SKM-1 treated with dmso at 0.1 percent for 144 hours (cell line): ENCODE data around the gene AMY1C.
A peak's percentile ranks its signal among the peaks of the same experiment; 100 is the strongest.
"Not testable (repeated sequence)": the region's sequence is repeated elsewhere in the genome, so short reads cannot be mapped to it uniquely, and the experiment has no call there.

Experiments
- DNase-seq: peaks from one replicate; lab custom pipeline; 2025; ENCODE audit not compliant: unreplicated experiment; lab: John Stamatoyannopoulos, UW

The AMY1C gene

GRCh38 chr1:103749598-103749997 is at the start of gene AMY1C:
AMY1C (plus strand) TSS chr1:103749898; CDS start chr1:103750470, 572 bp downstream.
- not testable (repeated sequence) for DNase-seq

- DNase-seq, result not testable (repeated sequence)
Measured at GRCh38 chr1:103700669-103701068, 49.0 kb upstream of the AMY1C start.

- DNase-seq, result not testable (repeated sequence)
Measured at GRCh38 chr1:103701256-103701655, 48.4 kb upstream of the AMY1C start.

GRCh38 chr1:103707670-103708069 is 42.0 kb upstream of the AMY1C start:
- DNase-seq, result not testable (repeated sequence)

- DNase-seq, result not testable (repeated sequence)
Measured at GRCh38 chr1:103710381-103710780, 39.3 kb upstream of the AMY1C start.

- not testable (repeated sequence) for DNase-seq
Measured at GRCh38 chr1:103717404-103717803, 32.3 kb upstream of the AMY1C start.

- not testable (repeated sequence) for DNase-seq
Measured at GRCh38 chr1:103721473-103721872, 28.2 kb upstream of the AMY1C start.

GRCh38 chr1:103735334-103735733 is 14.4 kb upstream of the AMY1C start:
- DNase-seq, result not testable (repeated sequence)

GRCh38 chr1:103738031-103738430 is 11.7 kb upstream of the AMY1C start:
- not testable (repeated sequence) for DNase-seq

GRCh38 chr1:103744449-103744848 is 5.2 kb upstream of the AMY1C start:
- not testable (repeated sequence) for DNase-seq

GRCh38 chr1:103745040-103745439 is 4.7 kb upstream of the AMY1C start:
- not testable (repeated sequence) for DNase-seq

- DNase-seq, result not testable (repeated sequence)
Measured at GRCh38 chr1:103748273-103748672, 1.4 kb upstream of the AMY1C start.

- no peak for DNase-seq
Measured at GRCh38 chr1:103761896-103762295, 12.2 kb downstream of the AMY1C start.

GRCh38 chr1:103779932-103780331 is 30.2 kb downstream of the AMY1C start:
- no peak for DNase-seq

GRCh38 chr1:103783944-103784377 is 34.3 kb downstream of the AMY1C start:
- DNase-seq, result no peak

- DNase-seq, result peak; percentile 9
Measured at GRCh38 chr1:103788377-103788776, 38.7 kb downstream of the AMY1C start.

GRCh38 chr1:103790172-103790571 is 40.5 kb downstream of the AMY1C start:
- DNase-seq, result no peak
